A673 (cell line): ENCODE results near the gene TNS1. TPM values are rescaled to one million over a fixed set of nuclear protein-coding genes. Genes with fewer than 3 reads are reported as not detected.

ENCODE experiments used
- BruUV-seq: library from RNA; stranded (reverse); fragments of 400-500 nt; replicated peaks from 2 replicates; lab custom pipeline; 2021; lab: Mats Ljungman, UMichigan
- CTCF ChIA-PET: fragments of 300-600 bp; sonication (Branson Sonifier 250); formaldehyde crosslinking; loops from one replicate; lab custom pipeline; 2022; ENCODE audit warnings: antibody characterized with exemption; lab: Charles Lee
- POLR2A ChIA-PET: fragments of 300-600 bp; sonication (Branson Sonifier 250); formaldehyde crosslinking; loops from one replicate; lab custom pipeline; 2022; ENCODE audit warnings: antibody characterized with exemption; ENCODE audit not compliant: low non-redundant PET; lab: Charles Lee
- DNase-seq: peaks from one replicate; pipeline ENCODE4 v3.0.0-alpha.2; 2015; ENCODE audit warnings: low spot score
- H3K27ac ChIP-seq: fragments of 200-600 bp; sonication (generic); 2 replicates; pipeline ENCODE4 v1.5.1; 2016; ENCODE audit warnings: mixed run types, low read depth, mild to moderate bottlenecking, mixed read lengths, antibody characterized with exemption, low read length; ENCODE audit not compliant: poor library complexity, severe bottlenecking
- H3K27me3 ChIP-seq: fragments of 200-600 bp; sonication (generic); replicated peaks from 2 replicates; pipeline ENCODE4 v1.6.1; 2017; ENCODE audit warnings: mixed run types, low read depth, mild to moderate bottlenecking, mixed read lengths, antibody characterized with exemption, low read length; ENCODE audit not compliant: insufficient read depth, poor library complexity
- H3K36me3 ChIP-seq: fragments of 200-600 bp; sonication (generic); 2 replicates; pipeline ENCODE4 v1.6.1; 2016; ENCODE audit warnings: mixed run types, mild to moderate bottlenecking, mixed read lengths, antibody characterized with exemption, low read length; ENCODE audit not compliant: insufficient read depth, poor library complexity, severe bottlenecking
- H3K4me1 ChIP-seq: fragments of 200-600 bp; sonication (generic); 2 replicates; pipeline ENCODE4 v1.6.1; 2017; ENCODE audit warnings: mixed run types, mild to moderate bottlenecking, mixed read lengths, antibody characterized with exemption, low read length; ENCODE audit not compliant: insufficient read depth, poor library complexity, severe bottlenecking
- H3K4me3 ChIP-seq: fragments of 200-600 bp; sonication (generic); 2 replicates; pipeline ENCODE4 v1.5.1; 2016; ENCODE audit warnings: low read depth, mixed run types, mild to moderate bottlenecking, mixed read lengths, low read length; ENCODE audit not compliant: poor library complexity, severe bottlenecking
- H3K9me3 ChIP-seq: fragments of 200-600 bp; sonication (generic); 2 replicates; pipeline ENCODE4 v1.6.1; 2016; ENCODE audit warnings: mixed run types, low read depth, mild to moderate bottlenecking, mixed read lengths, antibody characterized with exemption, low read length; ENCODE audit not compliant: poor library complexity, severe bottlenecking
- EZH2 ChIP-seq: fragments of 200-600 bp; sonication (generic); IDR thresholded peaks from 2 replicates; pipeline ENCODE4 v1.6.1; 2017; ENCODE audit warnings: borderline replicate concordance, low read depth, mild to moderate bottlenecking, mixed read lengths, antibody characterized with exemption, low read length; ENCODE audit not compliant: poor library complexity, severe bottlenecking
- intact Hi-C: fragments of 100-400 bp; cut with micrococcal nuclease; formaldehyde crosslinking; loops from one replicate; pipeline ENCODE4 v1.10.0; 2022; ENCODE audit not compliant: unreplicated experiment
- total RNA-seq: library from RNA; stranded (reverse); gene quantifications from 2 replicates; pipeline ENCODE4 v1.2.3, GENCODE V29; 2021
- TF ChIP-seq, protein P1 (sequence below): fragments of 300-800, 200-600 bp; sonication (generic); conservative IDR thresholded peaks from 2 replicates; pipeline ENCODE4 v1.5.1; 2017; ENCODE audit warnings: low read depth, mild to moderate bottlenecking, antibody characterized with exemption, low read length, moderate library complexity, mixed read lengths

TNS1 gene
- total RNA-seq, 1 experiment from 2014 or later: 99.6 TPM

DNA sequence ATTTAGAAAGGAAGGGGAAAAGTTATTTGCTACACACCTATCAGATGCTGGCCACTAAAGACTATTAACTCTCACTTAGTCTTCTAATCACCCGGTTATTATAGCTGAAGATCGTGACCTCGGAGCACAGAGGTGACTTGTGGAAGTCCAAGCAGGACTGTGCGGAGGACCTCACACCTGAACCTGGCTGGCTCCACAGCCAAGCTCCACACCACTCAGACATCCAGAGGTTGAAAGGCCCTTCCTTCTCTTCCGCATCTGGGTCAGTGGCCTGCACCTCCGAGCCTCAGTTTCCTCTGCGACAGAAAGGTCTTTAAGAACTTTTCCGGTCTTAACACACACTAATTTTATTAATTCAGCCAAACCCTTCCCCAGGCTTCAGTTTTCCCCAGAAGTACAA is 57.9 kb downstream of the TNS1 start:
- Histone ChIP-seq H3K27me3 (no peaks in the 10 kb centered on the region), H3K4me3 (no peak overlapping the region), H3K9me3 (no peaks in the 10 kb centered on the region), H3K27ac (no peak overlapping the region), H3K4me1 (peaks cover 11% of the 10 kb centered on the region), H3K36me3 (no peaks in the 10 kb centered on the region)
- ChIA-PET POLR2A (no interaction called here), CTCF (no interaction called here)
- intact Hi-C loops: no loop called here
- no peak for TF ChIP-seq EZH2
- TF ChIP-seq, protein P1, sequence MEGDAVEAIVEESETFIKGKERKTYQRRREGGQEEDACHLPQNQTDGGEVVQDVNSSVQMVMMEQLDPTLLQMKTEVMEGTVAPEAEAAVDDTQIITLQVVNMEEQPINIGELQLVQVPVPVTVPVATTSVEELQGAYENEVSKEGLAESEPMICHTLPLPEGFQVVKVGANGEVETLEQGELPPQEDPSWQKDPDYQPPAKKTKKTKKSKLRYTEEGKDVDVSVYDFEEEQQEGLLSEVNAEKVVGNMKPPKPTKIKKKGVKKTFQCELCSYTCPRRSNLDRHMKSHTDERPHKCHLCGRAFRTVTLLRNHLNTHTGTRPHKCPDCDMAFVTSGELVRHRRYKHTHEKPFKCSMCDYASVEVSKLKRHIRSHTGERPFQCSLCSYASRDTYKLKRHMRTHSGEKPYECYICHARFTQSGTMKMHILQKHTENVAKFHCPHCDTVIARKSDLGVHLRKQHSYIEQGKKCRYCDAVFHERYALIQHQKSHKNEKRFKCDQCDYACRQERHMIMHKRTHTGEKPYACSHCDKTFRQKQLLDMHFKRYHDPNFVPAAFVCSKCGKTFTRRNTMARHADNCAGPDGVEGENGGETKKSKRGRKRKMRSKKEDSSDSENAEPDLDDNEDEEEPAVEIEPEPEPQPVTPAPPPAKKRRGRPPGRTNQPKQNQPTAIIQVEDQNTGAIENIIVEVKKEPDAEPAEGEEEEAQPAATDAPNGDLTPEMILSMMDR: no peak
- no TSS peak for BruUV-seq
- no peak for DNase-seq

DNA sequence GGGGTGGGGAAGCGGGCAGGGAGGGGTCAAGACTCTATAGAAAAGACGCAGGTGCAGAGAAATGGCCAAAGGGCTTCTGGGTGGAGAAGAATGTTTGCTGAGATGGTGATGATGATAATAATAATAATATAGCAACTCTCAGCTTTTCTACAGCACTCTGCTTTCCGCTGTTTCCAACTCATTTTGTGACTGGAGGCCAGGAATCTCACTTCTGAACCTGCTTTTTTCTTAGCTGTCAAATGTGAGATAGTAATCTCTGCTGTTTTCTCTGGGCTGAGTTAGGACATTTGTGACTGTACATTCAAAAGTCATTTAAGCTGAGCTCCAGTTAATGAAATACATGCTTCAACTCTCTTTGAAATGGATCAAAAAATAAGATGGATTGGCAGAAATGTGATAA is 58.4 kb downstream of the TNS1 start:
- Histone ChIP-seq H3K27me3 (no peaks in the 10 kb centered on the region), H3K9me3 (no peaks in the 10 kb centered on the region), H3K27ac (no peak overlapping the region), H3K4me3 (no peak overlapping the region), H3K4me1 (peaks cover 11% of the 10 kb centered on the region), H3K36me3 (no peaks in the 10 kb centered on the region)
- BruUV-seq: no TSS peak
- intact Hi-C loops: no loop called here
- TF ChIP-seq, protein P1: no peak
- TF ChIP-seq EZH2: no peak
- ChIA-PET POLR2A (no interaction called here), CTCF (no interaction called here)
- DNase-seq: no peak

DNA sequence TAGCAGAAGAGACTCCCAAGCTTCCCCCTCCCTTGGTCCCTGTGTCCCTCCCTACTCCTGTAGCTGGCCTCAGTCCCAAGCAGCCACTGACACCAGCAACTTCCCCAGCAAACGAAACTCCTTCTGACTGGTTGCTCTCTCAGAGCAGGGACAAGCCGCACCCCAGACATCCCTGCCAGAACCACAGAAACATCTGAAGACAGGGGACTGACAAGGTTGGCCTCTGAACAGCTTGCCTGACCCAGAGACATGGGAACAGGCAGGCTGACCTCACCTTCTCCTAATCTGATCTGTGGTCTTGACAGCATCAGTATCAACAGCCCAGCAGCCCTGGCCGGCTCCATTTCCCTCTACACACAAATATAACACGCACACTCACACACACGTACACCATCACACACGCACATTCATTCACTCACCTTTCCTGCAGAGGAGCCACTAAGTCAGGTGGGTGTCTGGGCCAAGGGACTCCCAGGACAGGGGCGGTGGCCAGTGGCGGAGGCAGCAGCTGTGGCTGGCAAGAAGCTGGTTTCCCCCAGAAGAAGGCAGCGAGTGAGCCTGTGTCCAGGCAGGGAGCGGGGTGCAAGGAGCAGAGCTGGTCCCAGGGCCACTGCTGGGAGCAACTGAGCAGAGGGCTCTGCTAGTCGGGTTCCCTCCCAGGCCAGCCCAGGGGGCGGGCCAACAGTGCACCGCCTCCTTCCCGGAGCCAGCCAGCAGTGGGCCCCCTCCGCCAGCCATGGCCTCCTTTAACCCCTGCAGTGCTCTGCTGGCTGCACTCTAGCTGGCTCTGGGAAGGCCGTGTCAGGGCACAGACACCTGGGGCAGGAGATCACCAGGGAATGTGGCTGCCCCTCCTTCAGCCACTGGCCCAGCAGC is 59.1 kb downstream of the TNS1 start:
- intact Hi-C loops: no loop called here

More for the DNA sequence above, 59.1 kb downstream of the TNS1 start:
- Histone ChIP-seq H3K36me3 (no peaks in the 10 kb centered on the region), H3K27ac (no peak overlapping the region), H3K27me3 (no peaks in the 10 kb centered on the region), H3K4me3 (no peak overlapping the region), H3K4me1 (peaks cover 11% of the 10 kb centered on the region), H3K9me3 (no peaks in the 10 kb centered on the region)
- peak; percentile 53 for DNase-seq
- TF ChIP-seq EZH2: no peak
- TF ChIP-seq, protein P1: no peak
- ChIA-PET POLR2A (no interaction called here), CTCF (no interaction called here)
- BruUV-seq: no TSS peak
